Measurements from ENCODE around the gene RASGRF1.

The RASGRF1 gene

DNA sequence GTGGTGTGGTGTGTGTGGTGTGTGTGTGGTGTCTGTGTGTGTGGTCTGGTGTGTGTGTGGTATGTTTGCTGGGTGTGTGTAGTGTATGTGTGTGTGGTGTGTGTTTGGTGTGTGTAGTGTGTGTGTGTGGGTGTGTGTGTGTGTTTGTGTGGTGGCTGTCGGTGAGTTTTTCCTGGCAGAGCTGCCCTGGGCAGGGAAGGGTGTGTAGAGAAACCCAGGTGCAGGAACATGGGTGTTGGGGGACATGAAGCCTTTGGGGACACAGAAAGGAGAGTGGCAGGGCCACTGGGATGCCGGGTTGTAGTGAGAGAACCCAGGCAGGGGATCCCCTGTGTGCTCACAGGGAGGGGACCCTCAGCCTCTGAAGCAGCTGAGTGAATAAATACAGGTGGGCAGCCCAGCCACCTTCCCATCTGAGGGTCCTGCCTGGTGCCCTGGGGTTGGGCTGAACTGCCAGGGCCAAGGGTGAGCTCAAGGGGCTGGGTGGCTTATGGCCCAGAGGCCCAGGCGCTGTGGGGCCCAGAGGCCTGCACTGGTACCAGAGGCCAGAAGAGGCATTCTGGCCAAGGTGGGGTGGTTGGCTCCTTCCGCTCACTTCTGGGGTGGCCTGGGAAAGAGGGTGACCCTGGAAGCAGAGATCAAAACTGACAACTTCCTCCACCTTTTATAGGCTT, 97.2 kb downstream of the RASGRF1 start:
- no peak overlapping the region for H3K4me2 ChIP-seq
- H4K20me1 ChIP-seq (ENCODE audit: insufficient read depth), result no peaks in the 10 kb centered on the region
- H3K27me3 ChIP-seq (ENCODE audit: insufficient read depth, low read depth), result no peaks in the 10 kb centered on the region
- H3K36me3 ChIP-seq (ENCODE audit: insufficient read depth), result no peaks in the 10 kb centered on the region
- no peaks in the 10 kb centered on the region for H3K4me1 ChIP-seq (ENCODE audit: low read depth, poor library complexity, severe bottlenecking)
- H2AFZ ChIP-seq (ENCODE audit: low read depth), result no peak overlapping the region
- H3K4me3 ChIP-seq (IDR thresholded peaks at IDR 0.05; ENCODE audit: insufficient read depth, low read depth, low read length), result no peak overlapping the region
- no peaks in the 10 kb centered on the region for H3K79me2 ChIP-seq (ENCODE audit: insufficient read depth, low read depth)
- H3K9ac ChIP-seq, result no peak overlapping the region
- no peak overlapping the region for H3K27ac ChIP-seq
- TF ChIP-seq, protein P1, sequence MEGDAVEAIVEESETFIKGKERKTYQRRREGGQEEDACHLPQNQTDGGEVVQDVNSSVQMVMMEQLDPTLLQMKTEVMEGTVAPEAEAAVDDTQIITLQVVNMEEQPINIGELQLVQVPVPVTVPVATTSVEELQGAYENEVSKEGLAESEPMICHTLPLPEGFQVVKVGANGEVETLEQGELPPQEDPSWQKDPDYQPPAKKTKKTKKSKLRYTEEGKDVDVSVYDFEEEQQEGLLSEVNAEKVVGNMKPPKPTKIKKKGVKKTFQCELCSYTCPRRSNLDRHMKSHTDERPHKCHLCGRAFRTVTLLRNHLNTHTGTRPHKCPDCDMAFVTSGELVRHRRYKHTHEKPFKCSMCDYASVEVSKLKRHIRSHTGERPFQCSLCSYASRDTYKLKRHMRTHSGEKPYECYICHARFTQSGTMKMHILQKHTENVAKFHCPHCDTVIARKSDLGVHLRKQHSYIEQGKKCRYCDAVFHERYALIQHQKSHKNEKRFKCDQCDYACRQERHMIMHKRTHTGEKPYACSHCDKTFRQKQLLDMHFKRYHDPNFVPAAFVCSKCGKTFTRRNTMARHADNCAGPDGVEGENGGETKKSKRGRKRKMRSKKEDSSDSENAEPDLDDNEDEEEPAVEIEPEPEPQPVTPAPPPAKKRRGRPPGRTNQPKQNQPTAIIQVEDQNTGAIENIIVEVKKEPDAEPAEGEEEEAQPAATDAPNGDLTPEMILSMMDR (conservative IDR thresholded peaks at IDR 0.05; ENCODE audit: low read depth, low read length), result no peak

DNA sequence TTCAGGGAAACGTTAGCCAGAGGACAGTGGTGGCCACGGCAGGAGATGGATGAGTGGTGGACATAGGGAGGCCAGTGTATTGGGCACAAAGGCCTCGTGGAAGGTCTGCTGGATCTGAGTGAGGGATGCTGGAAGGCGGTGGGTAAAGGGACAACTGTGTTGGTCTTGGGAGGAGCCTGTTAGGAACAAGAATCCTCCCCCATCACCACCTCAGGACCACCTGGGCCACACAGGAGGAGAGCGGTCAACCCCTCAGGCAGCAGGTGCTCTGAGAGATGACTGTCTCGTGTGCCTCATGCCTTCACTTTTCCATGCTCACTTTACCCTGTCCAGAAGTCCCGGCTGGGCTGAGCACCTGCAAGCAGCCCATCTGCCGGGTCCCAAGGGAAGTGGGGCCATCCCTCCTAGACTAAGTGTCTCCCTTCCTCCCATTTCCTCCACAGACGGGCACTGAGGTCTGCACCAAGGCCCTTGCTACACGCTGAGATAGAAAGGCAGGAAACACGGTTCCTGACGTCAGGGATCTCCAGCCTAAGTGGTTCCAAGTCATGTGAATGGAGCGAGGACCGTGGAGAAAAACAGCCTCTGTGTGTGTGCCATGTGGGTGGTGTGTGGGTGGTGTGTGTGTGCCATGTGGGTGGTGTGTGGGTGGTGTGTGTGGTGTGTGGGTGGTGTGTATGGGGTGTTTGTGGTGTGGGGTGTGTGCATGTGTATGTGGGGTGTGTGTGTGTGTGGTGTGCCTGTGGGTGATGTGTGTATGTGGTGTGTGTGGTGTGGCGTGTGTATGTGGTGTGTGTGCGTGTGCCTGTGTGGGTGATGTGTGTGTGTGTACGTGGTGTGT, 97.9 kb downstream of the RASGRF1 start:
- Histone ChIP-seq H3K36me3 (ENCODE audit: insufficient read depth) (no peaks in the 10 kb centered on the region), H3K79me2 (ENCODE audit: insufficient read depth, low read depth) (no peaks in the 10 kb centered on the region), H3K27ac (no peak overlapping the region), H3K9ac (no peak overlapping the region), H4K20me1 (ENCODE audit: insufficient read depth) (no peaks in the 10 kb centered on the region), H3K4me3 (IDR thresholded peaks at IDR 0.05; ENCODE audit: insufficient read depth, low read depth, low read length) (no peak overlapping the region), H3K4me2 (no peak overlapping the region), H3K27me3 (ENCODE audit: insufficient read depth, low read depth) (no peaks in the 10 kb centered on the region), H2AFZ (ENCODE audit: low read depth) (no peak overlapping the region), H3K4me1 (ENCODE audit: low read depth, poor library complexity, severe bottlenecking) (no peaks in the 10 kb centered on the region)
- TF ChIP-seq, protein P1 (conservative IDR thresholded peaks at IDR 0.05; ENCODE audit: low read depth, low read length), result no peak

DNA sequence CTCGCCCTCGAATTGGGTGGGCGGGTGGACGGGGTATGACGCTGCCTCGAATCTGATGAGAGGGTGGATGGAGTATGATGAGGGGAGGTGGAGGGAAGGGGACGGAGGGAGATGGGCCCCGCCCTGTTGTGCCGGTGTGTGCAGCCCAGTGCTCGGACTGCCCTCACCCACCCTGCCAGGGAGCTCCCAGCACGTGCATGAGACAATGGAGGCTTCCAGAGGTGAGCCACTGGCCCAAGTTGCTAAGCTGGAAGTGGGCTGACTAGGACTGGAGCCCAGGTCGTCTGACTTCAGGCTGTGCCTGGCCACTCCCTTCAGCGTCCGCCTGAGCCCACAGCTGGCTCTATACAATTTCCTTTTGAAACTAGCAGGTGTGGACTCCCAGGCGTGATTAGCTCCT, 98.7 kb downstream of the RASGRF1 start:
- H3K27ac ChIP-seq, result no peak overlapping the region
- H2AFZ ChIP-seq (ENCODE audit: low read depth), result no peak overlapping the region
- H3K4me1 ChIP-seq (ENCODE audit: low read depth, poor library complexity, severe bottlenecking), result no peaks in the 10 kb centered on the region
- H3K4me2 ChIP-seq, result no peak overlapping the region
- H3K79me2 ChIP-seq (ENCODE audit: insufficient read depth, low read depth), result no peaks in the 10 kb centered on the region
- H4K20me1 ChIP-seq (ENCODE audit: insufficient read depth), result no peaks in the 10 kb centered on the region
- H3K36me3 ChIP-seq (ENCODE audit: insufficient read depth), result no peaks in the 10 kb centered on the region
- TF ChIP-seq, protein P1 (conservative IDR thresholded peaks at IDR 0.05; ENCODE audit: low read depth, low read length), result no peak
- no peaks in the 10 kb centered on the region for H3K27me3 ChIP-seq (ENCODE audit: insufficient read depth, low read depth)
- no peak overlapping the region for H3K9ac ChIP-seq
- no peak overlapping the region for H3K4me3 ChIP-seq (IDR thresholded peaks at IDR 0.05; ENCODE audit: insufficient read depth, low read depth, low read length)

DNA sequence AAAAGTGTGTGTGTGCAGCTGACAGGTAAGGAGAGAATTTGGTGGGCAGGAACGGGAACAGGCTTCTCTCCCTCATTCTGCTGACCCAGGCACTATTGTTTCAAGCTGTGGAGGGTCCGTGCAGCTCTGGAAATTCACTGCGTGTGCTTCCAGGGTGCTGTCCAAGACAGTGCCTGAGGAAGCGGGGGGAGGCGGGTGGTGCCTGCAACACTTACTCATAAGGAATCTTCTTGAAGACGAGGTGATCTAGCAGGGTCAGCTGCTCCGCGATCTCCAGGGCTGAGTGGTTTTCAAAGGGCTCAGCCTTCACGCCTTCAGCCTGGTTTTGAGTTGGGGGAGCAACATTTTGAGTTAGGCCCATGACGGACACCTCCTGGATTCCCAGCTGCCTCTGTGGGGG, 99.1 kb downstream of the RASGRF1 start:
- Histone ChIP-seq H2AFZ (ENCODE audit: low read depth) (no peak overlapping the region), H3K27ac (no peak overlapping the region), H3K4me2 (no peak overlapping the region), H3K4me3 (IDR thresholded peaks at IDR 0.05; ENCODE audit: insufficient read depth, low read depth, low read length) (no peak overlapping the region), H3K9ac (no peak overlapping the region), H3K27me3 (ENCODE audit: insufficient read depth, low read depth) (no peaks in the 10 kb centered on the region), H3K4me1 (ENCODE audit: low read depth, poor library complexity, severe bottlenecking) (no peaks in the 10 kb centered on the region), H4K20me1 (ENCODE audit: insufficient read depth) (no peaks in the 10 kb centered on the region), H3K36me3 (ENCODE audit: insufficient read depth) (no peaks in the 10 kb centered on the region), H3K79me2 (ENCODE audit: insufficient read depth, low read depth) (no peaks in the 10 kb centered on the region)
- TF ChIP-seq, protein P1 (conservative IDR thresholded peaks at IDR 0.05; ENCODE audit: low read depth, low read length), result no peak
